SHP77 (cell line): Measurements from ENCODE around the gene ANKRD29.
"Not testable (repeated sequence)": the region's sequence is repeated elsewhere in the genome, so short reads cannot be mapped to it uniquely, and the experiment has no call there.

ENCODE experiments used
- DNase-seq, 2 experiments: peaks; one replicate each; lab custom pipeline; 2025; lab: John Stamatoyannopoulos, UW

The ANKRD29 gene

DNA sequence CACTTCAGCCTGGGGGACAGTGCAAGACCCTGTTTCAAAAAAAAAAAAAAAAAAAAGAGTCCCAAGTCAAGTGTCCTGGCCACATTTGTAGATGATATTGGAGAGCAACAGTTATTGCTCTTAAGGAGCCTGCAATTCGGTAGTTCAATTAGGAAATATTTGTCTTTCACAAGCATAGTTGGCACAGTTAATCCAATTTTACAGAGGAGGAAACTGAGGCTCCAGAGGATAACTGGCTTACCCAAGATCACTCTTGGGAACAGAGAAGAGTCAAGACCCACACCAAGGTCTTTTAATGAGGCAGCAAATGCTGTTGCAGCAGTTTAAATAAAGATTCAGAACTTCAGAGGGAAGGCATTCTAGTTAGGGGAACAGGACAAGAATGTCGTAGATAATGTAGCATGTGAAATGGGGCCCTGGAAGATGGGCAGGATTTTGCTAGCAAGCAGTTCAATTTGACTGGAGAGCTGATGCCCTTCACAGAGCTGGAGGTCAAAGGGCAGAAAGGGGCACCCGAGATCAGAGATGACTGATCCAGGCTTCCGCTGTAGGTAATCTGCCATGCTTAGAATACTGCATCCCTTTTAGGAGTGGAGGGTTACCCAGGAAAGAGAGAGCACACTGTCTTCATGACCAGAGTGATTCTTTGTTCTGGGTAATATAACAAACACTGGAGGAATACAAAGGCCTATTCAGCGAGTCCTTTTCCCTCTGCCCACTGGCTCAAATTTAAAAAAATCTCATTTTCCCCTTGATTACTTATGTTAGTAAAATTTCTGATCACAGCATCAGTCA is 79.4 kb downstream of the ANKRD29 start:
- no peak for DNase-seq

DNA sequence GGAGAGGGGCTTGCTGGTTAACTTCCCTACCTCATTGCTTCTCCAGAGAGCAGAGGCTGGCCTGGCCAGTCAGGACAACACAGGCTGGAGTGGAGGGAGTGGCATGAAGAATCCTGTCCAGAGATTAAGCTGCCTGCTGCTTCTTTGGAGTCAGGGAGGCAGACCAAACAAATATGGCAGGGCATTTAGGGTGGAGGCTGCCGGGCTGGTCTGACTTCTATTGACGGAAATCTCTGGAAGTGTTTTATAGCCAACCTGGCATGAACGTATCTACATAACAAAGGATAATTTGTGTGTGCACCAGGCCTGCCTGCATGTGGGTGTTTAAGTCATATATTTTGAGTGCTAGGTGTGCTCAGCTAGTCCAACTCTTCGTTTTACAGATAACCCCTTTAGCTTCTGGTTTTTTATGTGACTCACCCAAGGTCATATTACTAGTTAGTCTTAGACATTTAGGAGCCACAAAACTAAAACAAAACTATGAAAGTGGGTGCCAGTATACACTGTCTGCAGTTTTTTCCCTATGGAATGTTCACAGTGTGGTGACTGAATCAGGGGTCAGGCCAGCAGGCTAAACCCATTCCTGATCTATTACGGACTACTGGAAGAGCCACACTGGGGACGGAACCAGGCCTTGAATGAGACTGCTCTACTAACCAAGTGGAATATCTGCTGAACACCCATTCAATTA is 81.9 kb downstream of the ANKRD29 start:
- no peak for DNase-seq

DNA sequence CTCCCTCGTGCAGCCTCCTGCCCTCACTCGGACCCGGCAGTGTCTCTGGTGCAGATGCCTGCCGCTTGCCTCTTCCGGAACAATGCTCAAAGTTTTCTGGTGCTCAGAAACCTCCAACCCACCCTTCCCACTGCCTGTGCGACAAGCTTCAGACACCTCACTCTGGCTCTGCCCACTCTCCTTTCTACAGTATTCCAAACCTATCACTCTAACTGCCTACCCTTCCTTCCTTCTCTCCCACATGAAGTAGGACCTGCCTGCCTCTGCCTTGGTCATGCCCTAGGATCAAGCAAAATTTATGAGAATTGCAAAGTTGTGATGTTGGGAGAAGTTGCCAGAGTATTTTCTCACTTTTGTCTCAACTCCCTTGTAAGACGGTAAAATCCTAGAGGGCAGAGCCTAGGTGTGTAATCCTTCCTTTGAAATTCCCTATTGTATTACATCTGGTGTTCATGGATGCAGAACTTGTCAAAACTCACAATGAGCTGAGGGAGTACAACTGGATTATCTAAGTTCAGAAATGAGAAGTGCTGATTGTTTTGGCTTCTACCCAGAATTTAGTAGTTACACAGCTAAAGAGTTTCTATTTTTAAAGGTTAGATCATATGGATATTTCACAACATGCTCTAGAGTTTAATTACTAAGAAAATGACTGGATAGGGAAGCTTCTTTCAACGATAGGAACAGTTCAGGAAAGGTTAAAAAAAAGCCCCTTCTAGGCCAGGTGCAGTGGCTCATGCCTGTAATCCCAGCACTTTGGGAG is 83.6 kb downstream of the ANKRD29 start:
- DNase-seq: no peak

DNA sequence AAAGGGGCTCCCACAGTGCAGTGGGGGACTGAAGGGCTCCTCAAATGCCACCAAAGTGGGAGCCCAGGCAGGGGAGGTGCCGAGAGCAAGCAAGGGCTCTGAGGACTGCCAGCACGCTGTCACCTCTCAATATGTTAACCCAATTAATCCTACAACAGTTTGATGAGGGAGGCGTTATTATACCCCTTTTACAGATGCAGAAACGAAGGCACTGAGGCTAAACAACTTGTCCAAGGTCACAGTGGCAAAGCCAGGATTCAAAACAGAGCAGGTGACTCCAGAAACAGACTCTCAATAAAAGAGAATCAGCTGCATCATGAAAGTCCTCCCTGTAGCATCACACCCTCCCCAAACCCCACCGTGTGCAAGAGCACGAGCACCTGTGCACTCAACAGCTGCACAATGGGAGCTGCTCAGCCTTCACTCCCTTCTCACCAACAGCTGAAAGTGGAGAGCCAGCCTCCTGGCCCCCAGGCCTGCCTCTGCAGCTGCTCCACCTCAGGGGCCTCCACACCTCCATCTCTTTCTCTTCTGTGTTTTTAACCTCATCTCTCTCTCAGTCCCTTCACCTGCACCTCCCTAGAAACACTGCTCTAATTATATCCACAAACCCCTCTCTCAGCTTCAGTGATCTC is 84.5 kb downstream of the ANKRD29 start:
- DNase-seq: peak; percentile 56 to 69

DNA sequence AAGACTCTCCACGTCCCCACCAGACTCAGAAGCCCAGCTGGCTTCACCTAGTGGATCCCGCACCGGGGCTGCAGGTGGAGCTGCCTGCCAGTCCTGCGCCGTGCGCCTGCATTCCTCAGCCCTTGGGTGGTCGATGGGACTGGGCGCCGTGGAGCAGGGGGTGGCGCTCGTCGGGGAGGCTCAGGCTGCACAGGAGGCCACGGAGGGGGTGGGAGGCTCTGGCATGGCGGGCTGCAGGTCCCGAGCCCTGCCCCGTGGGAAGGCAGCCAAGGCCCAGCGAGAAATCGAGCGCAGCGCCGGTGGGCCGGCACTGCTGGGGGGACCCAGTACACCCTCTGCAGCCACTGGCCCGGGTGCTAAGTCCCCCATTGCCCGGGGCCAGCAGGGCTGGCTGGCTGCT is 85.2 kb downstream of the ANKRD29 start:
- DNase-seq: not testable (repeated sequence)

DNA sequence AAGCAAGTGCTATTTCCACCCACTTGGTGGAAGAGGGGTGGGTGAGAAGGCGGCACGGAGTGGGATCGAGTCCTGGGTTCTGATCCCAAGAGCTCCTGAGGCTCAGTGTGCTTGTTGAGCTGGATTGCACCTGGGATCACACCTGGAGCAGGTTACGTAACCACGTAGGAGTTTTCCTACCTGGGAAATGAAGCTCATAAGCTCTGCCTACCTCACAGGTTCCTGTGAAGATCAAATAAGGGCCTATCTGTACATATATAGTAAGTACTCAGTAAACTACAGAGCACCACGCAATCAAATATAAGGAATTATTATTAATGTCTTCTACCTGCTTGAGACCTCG is 87.4 kb downstream of the ANKRD29 start:
- DNase-seq: no peak

DNA sequence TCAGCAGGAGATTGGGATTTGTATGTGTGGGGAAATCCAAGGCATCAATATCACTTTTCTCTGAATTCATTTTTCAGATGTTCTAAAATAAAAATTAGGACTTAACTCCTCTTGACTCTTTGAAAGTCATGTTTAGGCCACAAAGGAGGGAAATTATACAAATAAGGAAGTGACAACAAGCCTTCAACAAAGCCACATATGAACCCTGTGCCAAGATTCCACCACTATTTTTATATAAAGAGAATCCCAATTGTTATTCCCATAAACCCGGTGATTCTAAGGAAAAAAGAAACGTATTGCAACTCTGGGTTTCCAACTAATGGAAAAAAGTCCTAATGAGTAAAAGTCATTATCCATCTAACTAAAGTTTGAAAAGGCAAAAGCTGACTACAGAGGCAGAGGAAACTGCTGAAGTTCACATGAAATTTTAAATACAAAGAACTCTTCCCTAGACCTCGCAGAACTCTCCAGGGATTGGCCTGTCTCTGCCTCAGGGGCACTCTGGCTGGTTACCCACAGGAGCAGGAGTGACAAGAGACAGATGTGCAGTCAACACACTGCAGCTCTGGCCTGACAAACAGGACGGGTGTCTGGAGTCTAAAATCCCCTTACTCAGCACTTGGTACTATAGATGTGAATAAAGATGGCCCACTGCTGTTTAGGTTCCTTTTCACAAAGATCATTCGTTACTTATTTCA is 88.0 kb downstream of the ANKRD29 start:
- no peak for DNase-seq

DNA sequence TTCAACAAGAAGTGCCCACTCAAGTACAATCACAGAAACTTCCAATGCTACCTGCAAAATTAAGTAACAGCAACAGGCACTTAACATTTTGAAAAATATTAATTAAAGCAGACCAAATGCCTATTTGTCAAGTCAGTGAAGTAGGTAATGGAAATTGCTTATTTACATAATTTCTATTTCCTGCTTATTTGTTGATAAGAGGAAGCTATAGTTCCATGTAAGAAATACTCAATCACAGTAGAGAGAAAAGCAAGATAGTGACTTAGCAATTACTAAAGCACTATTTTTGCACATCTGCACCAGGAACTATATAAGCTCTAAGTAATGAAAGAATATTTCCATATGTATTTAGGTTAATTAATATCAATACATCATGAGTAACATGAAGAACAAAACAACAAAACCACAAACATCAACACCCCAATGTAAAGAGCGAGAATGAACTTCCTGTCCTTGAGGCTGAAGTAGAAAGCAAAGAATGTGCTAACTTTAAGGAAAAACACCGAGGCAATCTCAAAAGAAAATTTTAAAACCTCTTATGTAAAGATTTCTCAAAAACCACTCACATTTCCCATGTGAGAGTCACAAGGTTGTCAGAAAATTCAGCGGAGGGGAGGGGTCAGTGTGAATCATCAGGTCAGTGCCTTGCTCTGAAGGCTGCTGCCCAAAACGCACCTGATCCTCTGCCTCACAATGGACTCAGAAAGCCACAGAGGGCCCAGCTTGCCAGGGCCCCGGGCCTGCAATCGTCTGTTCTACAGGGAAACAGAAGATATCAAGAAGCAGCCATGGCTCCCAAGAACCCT is 88.9 kb downstream of the ANKRD29 start:
- no peak for DNase-seq

DNA sequence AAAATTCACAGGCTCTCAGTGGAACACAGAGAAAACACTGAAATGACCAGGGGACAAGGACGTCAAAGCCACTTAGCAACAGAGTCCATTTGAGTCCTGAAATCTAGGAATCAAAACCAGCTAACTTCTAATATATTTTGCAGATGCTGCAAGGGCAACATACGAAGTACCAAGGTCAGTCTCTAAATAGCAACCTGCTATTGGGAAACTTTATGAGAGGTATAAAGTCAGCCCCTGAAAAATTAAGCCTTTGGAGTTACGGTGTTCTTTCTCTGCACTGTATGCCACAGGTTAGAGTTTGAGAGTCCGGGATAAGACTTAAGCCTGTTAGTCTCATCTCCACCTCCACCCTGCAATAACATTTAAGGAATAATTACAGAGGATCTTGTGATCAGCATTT is 89.7 kb downstream of the ANKRD29 start:
- DNase-seq: no peak

DNA sequence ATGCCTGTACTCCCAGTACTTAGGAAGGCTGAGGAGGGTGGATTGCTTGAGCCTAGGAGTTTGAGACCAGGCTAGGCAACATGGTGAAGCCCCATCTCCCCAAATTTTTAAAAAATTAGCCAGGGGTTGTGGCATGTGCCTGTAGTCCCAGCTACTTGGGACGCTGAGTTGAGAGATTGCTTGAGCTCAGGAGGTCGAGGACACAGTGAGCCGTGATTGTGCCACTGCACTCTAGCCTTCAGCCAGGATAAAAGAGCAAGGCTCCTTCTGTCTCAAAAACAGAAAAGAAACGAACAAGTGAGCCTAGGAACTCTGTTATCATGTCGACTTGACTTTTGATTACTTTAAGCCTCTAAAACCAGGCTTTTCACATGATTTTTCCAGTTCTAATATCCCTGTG is 90.1 kb downstream of the ANKRD29 start:
- DNase-seq: no peak

DNA sequence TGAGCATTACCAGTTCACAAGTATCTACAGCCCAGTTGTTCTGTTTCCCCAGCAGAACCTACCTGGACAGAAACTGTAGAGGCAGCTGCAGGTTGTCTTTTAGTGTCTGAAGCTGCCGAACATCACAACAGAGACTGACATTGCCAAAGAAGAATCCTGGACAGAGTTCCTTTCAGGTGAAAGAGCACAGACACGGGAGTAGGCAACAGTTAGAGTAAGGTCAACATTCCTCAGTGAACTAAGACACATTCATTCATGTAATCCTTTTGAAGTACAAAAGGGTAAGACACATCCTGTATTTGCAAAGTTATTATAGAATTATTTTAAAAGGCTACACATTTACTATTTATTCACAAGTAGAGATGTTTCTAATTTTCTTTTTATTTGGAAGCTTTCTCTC is 90.7 kb downstream of the ANKRD29 start:
- DNase-seq: no peak

DNA sequence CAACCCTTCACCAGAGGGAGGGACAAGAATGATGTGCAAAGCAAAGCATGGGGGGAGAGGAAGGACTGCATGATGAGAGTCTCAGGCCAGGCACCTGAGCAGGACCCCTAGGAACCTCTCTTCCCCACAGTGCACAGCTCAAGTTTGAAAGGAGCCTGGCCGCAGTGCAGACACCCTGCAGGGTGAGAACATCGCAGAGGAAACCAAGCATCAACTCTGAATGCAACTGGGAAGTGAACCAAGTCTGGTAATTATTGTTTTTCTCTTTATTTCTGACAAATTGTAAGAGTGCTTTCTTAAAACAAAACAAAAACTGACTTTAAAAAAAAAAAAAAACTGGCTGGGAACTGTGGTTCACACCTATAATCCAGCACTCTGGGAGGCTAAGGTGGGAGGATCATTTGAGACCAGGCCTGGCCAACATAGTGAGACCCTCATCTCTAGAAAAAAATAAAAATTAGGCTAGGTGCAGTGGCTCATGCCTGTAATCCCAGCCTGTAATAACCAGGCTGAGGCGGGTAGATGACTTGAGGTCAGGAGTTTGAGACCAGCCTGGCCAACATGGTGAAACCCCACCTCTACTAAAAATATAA is 91.7 kb downstream of the ANKRD29 start:
- no peak for DNase-seq

DNA sequence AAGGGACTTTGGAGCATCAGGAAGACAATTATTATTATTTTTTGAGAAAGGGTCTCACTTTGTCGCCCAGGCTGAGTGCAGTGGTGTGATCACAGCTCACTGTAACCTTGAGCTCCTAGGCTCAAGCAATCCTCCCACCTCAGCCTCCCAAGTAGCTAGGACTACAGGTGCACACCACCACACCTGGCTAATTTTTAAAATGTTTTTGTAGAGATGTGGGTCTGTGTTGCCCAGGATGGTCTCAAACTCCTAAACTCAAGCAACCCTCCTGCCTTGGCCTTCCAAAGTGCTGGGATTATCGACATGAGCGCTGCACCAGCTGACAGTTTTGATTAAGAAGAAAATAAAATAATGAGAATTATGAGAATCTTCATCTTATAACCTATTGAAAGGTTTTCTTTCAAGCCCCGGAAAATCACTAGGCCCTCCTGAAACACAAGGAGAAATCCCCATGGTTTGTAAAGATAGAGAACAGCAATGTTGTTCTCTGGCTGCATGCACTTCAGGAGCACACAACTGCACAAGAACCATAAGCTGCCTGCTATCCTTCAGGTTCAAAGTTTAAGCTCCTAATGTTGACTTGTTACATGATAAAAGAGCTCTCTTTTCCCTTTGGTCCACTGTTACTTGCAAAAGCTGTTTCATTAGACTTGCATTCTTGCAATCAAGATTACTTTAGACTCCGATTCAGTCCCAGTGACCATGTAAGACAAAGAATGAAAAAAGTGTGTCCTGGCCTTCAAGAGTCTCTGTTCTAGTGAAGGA is 93.2 kb downstream of the ANKRD29 start:
- DNase-seq: no peak

DNA sequence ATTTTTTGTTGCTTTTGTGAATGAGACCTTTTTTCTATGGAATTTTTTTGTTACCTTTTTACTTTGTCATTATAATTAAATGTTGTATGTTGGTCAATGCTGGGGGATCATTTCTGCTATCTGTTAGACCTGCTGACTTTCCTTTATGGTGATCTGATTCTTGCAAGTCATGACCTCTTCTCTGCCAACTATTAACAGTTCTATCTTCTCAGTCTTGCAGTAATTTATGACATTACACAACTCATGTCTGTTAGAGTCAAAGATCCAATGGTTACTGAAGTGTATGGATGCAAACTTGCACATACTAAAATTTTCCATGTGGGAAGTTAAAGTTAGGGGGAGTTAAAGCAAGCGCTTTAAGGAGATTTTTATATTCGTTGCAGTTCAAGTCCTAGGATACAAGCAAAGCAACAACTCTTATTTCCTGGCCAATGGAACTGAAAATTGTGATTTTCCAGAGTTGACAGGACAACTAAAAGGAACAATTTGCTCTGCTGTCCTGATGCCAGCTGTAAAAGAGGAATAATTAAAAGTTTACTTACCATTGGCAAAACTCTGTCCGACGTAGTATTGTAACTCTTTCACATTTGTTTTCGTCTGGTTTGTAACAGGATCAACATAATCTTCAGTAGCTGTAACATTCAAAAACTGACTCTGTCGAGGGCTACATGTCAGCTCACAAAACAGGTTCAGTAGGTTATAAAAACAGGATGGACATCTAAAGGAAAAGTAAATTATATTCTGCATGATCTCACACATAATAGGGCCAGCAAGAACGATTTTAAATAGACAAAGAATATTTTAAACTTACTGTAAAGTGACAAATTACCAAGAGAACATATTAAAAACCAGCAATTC is 94.2 kb downstream of the ANKRD29 start:
- DNase-seq: no peak

DNA sequence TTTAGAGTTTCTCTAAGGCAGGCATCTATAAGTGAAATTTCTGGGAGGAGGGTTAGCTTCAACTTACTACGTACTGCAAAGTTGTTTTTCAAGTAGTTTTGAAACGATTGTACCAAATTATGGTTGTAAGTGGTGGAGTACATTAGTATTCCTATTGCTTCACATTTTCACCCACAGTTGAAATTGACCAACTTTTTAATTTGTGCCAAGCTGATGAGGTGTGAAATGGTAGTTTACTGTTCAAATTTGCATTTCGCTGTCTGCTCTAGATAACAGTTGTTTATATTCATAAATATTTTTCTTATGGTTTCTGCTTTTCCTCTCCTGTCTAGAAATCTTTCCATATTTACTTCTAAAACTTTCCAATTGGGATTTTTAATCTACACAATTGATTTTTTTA is 95.0 kb downstream of the ANKRD29 start:
- DNase-seq: no peak

DNA sequence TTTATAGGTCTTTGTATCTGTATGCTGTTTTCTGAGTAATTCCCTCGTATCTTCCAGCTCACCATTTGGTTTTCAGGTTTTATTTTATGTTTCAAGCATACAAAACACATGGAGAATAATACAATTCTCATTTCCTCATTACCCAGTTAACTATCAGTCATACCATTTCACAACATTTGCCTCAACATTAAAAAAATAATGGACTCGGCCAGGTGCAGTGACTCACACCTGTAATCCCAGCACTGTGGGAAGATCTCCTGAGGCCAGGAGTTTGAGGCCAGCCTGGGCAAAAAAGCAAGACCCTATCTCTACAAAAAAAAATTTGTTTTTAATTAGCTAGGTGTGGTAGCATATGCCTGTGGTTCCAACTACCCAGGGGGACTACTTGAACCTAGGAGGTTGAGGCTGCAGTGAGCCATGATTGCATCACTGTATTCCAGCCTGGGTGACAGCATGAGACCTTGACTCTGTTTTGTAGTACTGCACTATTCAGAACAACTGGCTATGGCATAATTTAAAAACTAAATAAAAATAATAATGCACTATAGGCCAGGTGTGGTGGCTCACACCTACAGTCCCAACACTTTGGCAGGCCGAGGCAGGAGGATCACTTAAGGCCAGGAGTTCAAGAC is 96.7 kb downstream of the ANKRD29 start:
- no peak for DNase-seq

DNA sequence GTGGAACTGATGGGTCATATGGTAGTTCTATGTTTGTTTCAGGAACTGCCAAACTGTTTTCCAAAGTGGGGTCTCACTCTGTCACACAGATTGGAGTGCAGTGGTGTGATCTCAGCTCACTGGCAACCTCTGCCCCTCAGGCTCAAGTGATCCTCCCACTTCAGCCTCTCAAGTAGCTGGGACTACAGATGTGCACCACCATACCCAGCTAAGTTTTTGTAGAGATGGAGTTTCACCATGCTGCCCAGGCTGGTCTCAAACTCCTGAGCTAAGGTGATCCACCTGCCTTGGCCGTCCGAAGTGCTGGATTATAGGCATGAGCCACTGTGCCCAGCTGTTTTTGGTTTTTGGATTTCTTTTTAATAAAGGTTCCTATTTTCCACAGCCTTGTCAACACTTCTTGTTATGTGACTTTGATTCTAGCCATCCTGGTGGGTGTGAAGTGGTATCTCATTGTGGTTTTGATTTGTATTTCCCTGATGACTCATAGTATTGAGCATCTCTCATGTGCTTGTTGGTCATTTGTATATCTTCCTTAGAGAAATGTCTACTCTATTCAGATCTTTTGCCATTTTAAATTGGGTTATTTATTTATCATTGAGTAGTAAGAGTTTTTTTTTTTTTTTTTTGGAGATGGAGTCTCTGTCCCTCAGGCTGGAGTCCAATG is 99.2 kb downstream of the ANKRD29 start:
- no peak for DNase-seq

DNA sequence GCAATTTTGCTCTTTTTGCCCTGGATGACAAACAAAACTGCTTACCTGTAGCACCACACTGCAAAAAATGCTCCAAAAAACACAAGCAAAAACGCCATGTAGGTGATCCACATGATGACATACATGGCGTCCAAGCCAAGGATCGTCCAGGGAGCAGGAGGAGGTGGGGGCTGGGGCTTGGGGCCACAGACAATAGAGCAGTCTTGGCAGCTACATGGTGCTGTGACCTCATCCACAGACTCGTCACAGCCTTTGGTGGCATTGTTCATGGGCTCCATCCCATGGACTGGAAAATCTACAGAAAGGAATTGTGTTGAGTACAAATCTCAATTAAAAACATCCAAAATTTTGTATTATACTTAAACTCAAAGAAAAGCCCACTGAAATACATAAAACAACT is 102.5 kb downstream of the ANKRD29 start:
- DNase-seq: no peak
